Glutamatergic neuron (in vitro differentiated cells): ENCODE results near the gene PKN1. TPM values are rescaled to one million over a fixed set of nuclear protein-coding genes. Genes with fewer than 3 reads are reported as not detected.
"Not testable (repeated sequence)": the region's sequence is repeated elsewhere in the genome, so short reads cannot be mapped to it uniquely, and the experiment has no call there.

Experiments
- DNase-seq: peaks from one replicate; pipeline ENCODE4 v3.0.0; 2022
- H3K27ac Mint-ChIP-seq: one replicate; pipeline ENCODE4 v1.8.0; 2020; ENCODE audit warnings: mild to moderate bottlenecking, mixed read lengths, inconsistent platforms; ENCODE audit not compliant: unreplicated experiment
- H3K27me3 Mint-ChIP-seq: one replicate; pipeline ENCODE4 v1.8.0; 2020; ENCODE audit warnings: mild to moderate bottlenecking, moderate library complexity, mixed read lengths, inconsistent platforms; ENCODE audit not compliant: unreplicated experiment
- H3K36me3 Mint-ChIP-seq: one replicate; pipeline ENCODE4 v1.8.0; 2020; ENCODE audit warnings: mild to moderate bottlenecking, mixed read lengths, inconsistent platforms; ENCODE audit not compliant: unreplicated experiment
- H3K4me1 Mint-ChIP-seq: one replicate; pipeline ENCODE4 v1.8.0; 2020; ENCODE audit warnings: mild to moderate bottlenecking, low read depth, mixed read lengths, inconsistent platforms; ENCODE audit not compliant: unreplicated experiment
- H3K4me3 Mint-ChIP-seq: one replicate; pipeline ENCODE4 v1.8.0; 2020; ENCODE audit warnings: mild to moderate bottlenecking, mixed read lengths, inconsistent platforms; ENCODE audit not compliant: unreplicated experiment
- H3K9me3 Mint-ChIP-seq: one replicate; pipeline ENCODE4 v1.8.0; 2020; ENCODE audit warnings: mild to moderate bottlenecking, moderate library complexity, mixed read lengths, inconsistent platforms; ENCODE audit not compliant: unreplicated experiment
- total RNA-seq: library from RNA; stranded (reverse); fragmentation: NEBNext Ultra II Directional; extraction: Animal tissue kit (Norgen Biotek cat#: 25700); gene quantifications from one replicate; pipeline ENCODE4 v1.2.1, GENCODE V29; 2021; ENCODE audit not compliant: unreplicated experiment
- TF ChIP-seq, protein P1 (sequence below): fragments of 200-600 bp; sonication (generic); IDR thresholded peaks from one replicate; pipeline ENCODE4 v1.5.0; 2021; ENCODE audit not compliant: partially characterized antibody, unreplicated experiment

PKN1 gene
- total RNA-seq, 1 donor from 2014 or later: 117 TPM

DNA sequence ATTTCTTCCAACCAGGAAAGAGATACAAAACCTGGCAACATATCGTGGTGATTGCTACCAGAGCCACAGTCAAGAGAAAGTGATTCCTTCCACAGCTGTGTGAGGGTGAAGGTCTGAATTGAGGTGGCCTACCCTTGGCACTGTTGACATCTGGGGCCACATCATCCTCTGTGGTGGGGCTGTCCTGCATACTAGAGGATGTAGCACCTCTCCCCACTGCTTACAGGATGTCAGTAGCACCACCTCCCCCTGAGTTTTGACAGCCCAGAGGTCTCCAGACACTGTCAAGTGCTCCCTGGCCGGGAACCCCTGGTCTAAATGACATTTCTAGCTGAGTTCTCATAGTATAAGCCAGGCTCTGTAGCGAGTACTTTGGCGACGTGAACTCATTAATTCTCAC, 26.6 kb downstream of the PKN1 start:
- no peaks in the 10 kb centered on the region for H3K27me3 Mint-ChIP-seq
- H3K36me3 Mint-ChIP-seq: no peaks in the 10 kb centered on the region
- no peaks in the 10 kb centered on the region for H3K4me1 Mint-ChIP-seq
- TF ChIP-seq, protein P1, sequence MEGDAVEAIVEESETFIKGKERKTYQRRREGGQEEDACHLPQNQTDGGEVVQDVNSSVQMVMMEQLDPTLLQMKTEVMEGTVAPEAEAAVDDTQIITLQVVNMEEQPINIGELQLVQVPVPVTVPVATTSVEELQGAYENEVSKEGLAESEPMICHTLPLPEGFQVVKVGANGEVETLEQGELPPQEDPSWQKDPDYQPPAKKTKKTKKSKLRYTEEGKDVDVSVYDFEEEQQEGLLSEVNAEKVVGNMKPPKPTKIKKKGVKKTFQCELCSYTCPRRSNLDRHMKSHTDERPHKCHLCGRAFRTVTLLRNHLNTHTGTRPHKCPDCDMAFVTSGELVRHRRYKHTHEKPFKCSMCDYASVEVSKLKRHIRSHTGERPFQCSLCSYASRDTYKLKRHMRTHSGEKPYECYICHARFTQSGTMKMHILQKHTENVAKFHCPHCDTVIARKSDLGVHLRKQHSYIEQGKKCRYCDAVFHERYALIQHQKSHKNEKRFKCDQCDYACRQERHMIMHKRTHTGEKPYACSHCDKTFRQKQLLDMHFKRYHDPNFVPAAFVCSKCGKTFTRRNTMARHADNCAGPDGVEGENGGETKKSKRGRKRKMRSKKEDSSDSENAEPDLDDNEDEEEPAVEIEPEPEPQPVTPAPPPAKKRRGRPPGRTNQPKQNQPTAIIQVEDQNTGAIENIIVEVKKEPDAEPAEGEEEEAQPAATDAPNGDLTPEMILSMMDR: no peak
- no peak overlapping the region for H3K27ac Mint-ChIP-seq
- H3K9me3 Mint-ChIP-seq: no peaks in the 10 kb centered on the region
- no peak for DNase-seq
- H3K4me3 Mint-ChIP-seq: no peak overlapping the region

DNA sequence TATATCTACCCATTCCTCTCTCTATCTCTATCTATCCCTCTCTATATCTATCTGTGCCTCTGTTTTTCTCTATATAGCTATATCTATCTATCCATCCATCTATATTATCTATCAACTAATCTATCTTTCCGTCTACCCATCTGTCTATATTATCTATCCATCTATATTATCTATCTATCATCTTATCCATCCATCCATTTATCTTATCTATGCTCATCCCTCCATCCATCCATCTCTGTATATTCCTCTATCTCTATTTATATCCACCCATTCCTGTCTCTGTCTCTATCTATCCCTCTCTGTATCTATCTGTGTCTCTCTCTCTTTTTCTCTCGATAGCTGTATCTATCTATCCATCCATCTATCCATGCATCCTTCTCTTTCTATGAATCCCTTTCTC, 27.8 kb downstream of the PKN1 start:
- H3K27ac Mint-ChIP-seq: no peak overlapping the region
- H3K9me3 Mint-ChIP-seq: no peaks in the 10 kb centered on the region
- H3K4me1 Mint-ChIP-seq: no peaks in the 10 kb centered on the region
- no peak for DNase-seq
- H3K36me3 Mint-ChIP-seq: no peaks in the 10 kb centered on the region
- no peaks in the 10 kb centered on the region for H3K27me3 Mint-ChIP-seq
- no peak overlapping the region for H3K4me3 Mint-ChIP-seq
- TF ChIP-seq, protein P1: no peak

DNA sequence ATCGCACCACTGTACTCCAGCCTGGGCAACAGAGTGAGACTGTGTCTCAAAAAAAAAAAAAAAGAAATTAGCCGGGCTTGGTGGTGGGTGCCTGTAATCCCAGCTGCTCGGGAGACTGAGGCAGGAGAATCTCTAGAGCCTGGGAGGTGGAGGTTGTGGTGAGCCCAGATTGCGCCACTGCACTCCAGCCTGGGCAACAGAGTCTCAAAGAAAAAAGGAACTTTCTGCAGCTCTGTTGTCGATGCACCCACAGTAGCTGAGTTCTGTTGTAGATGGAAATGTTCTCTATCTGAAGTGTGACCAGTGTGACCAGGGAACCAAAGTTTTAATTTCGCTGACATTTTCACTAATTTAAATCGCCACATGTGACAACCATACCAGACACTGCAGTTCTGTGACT, 29.3 kb downstream of the PKN1 start:
- H3K27me3 Mint-ChIP-seq, H3K27ac Mint-ChIP-seq, H3K9me3 Mint-ChIP-seq, H3K4me3 Mint-ChIP-seq, H3K36me3 Mint-ChIP-seq, DNase-seq, H3K4me1 Mint-ChIP-seq: not testable (repeated sequence)

DNA sequence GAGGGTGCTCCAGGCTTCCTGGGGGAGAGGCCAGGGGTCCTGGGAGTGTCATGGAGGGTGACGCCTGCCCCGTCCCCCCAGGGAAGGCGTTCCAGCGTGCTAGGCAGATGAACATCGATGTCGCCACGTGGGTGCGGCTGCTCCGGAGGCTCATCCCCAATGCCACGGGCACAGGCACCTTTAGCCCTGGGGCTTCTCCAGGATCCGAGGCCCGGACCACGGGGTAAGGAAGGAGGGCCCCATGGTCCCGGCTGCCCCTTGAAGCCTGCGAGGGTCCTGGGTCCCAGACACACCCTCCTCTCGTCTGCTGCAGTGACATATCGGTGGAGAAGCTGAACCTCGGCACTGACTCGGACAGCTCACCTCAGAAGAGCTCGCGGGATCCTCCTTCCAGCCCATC, 30.6 kb downstream of the PKN1 start:
- peaks cover 2% of the 10 kb centered on the region for H3K27me3 Mint-ChIP-seq
- no peak overlapping the region for H3K27ac Mint-ChIP-seq
- DNase-seq: no peak
- no peaks in the 10 kb centered on the region for H3K9me3 Mint-ChIP-seq
- H3K36me3 Mint-ChIP-seq: no peaks in the 10 kb centered on the region
- H3K4me1 Mint-ChIP-seq: no peaks in the 10 kb centered on the region
- no peak overlapping the region for H3K4me3 Mint-ChIP-seq
- TF ChIP-seq, protein P1: no peak

DNA sequence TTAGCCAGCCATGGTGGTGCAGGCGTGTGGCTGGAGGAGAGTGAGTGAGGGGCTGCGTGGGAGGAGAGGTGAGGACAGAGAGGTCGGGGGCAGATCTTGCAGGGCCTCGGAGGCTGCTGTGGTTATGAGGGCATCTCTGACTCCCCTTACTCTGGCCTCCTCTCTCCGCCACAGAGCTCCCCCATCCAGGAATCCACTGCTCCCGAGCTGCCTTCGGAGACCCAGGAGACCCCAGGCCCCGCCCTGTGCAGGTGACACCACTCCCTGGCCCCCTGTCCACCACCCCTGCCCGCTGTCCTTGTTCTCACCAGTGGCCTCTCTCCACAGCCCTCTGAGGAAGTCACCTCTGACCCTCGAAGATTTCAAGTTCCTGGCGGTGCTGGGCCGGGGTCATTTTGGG, 34.3 kb downstream of the PKN1 start:
- Mint-ChIP-seq H3K27ac (no peak overlapping the region), H3K27me3 (peaks cover 2% of the 10 kb centered on the region), H3K4me3 (no peak overlapping the region), H3K36me3 (no peaks in the 10 kb centered on the region), H3K4me1 (no peaks in the 10 kb centered on the region), H3K9me3 (peaks cover 2% of the 10 kb centered on the region)
- TF ChIP-seq, protein P1: no peak
- DNase-seq: no peak

DNA sequence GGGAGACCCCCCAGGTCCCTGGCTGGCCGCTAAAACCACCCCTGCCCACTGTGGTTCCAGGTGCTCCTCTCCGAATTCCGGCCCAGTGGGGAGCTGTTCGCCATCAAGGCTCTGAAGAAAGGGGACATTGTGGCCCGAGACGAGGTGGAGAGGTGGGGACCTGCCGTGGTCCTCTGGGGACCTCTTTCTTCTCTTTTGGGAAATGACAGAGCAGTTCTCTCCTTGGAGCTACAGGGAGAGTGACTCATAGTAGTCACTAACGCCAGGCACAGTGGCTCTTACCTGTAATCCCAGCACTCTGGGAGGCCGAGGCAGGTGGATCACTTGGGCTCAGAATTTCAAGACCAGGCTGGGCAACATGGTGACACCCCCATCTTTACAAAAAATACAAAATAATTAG, 34.7 kb downstream of the PKN1 start:
- DNase-seq: no peak
- TF ChIP-seq, protein P1: no peak
- no peak overlapping the region for H3K27ac Mint-ChIP-seq
- H3K4me3 Mint-ChIP-seq: no peak overlapping the region
- H3K4me1 Mint-ChIP-seq: no peaks in the 10 kb centered on the region
- peaks cover 2% of the 10 kb centered on the region for H3K9me3 Mint-ChIP-seq
- peaks cover 3% of the 10 kb centered on the region for H3K27me3 Mint-ChIP-seq
- no peaks in the 10 kb centered on the region for H3K36me3 Mint-ChIP-seq
